SK-N-SH treated with all-trans-retinoic acid at 6 μM for 48 hours (cell line): ENCODE data around the gene PNPLA4.

ENCODE experiments used
- ATAC-seq: fragments of 200-7000 bp; cut with Tn5 transposase; 3 replicates; pipeline ENCODE4 v1.9.1; 2020; ENCODE audit warnings: mild to moderate bottlenecking, moderate library complexity
- ARNTL ChIP-seq: fragments of 450-650 bp; formaldehyde crosslinking; IDR thresholded peaks from 2 replicates; pipeline ENCODE4 v1.5.0; 2020; ENCODE audit warnings: low read depth, mild to moderate bottlenecking, moderate library complexity, borderline replicate concordance
- BACH2 ChIP-seq: fragments of 250-450 bp; sonication (Bioruptor Pico); IDR thresholded peaks from 2 replicates; pipeline ENCODE4 v1.9.0; 2021; ENCODE audit warnings: mild to moderate bottlenecking, borderline replicate concordance
- CSDC2 ChIP-seq: fragments of 250-450 bp; sonication (Bioruptor Pico); IDR thresholded peaks from 2 replicates; pipeline ENCODE4 v1.5.0; 2020; ENCODE audit warnings: mild to moderate bottlenecking, moderate library complexity
- ESRRG ChIP-seq: fragments of 250-450 bp; sonication (Bioruptor Pico); IDR thresholded peaks from 2 replicates; pipeline ENCODE4 v1.6.1; 2021; ENCODE audit warnings: mild to moderate bottlenecking
- GLIS3 ChIP-seq: fragments of 250-450 bp; sonication (Bioruptor Pico); IDR thresholded peaks from 2 replicates; pipeline ENCODE4 v1.5.0; 2020; ENCODE audit warnings: mild to moderate bottlenecking, moderate library complexity
- ISL1 ChIP-seq: fragments of 250-450 bp; sonication (Bioruptor Pico); IDR thresholded peaks from 2 replicates; pipeline ENCODE4 v2.1.2; 2022; ENCODE audit warnings: mild to moderate bottlenecking, moderate library complexity
- OSR1 ChIP-seq: fragments of 250-450 bp; sonication (Bioruptor Pico); IDR thresholded peaks from 2 replicates; pipeline ENCODE4 v1.8.0; 2022; ENCODE audit warnings: moderate library complexity, mild to moderate bottlenecking, inconsistent platforms
- POU6F1 ChIP-seq: fragments of 250-450 bp; sonication (Bioruptor Pico); IDR thresholded peaks from 2 replicates; pipeline ENCODE4 v1.8.0; 2021; ENCODE audit warnings: low read depth, mild to moderate bottlenecking, moderate library complexity, borderline replicate concordance
- PPARA ChIP-seq: fragments of 250-450 bp; sonication (Bioruptor Pico); IDR thresholded peaks from 2 replicates; pipeline ENCODE4 v1.5.0; 2020; ENCODE audit warnings: mild to moderate bottlenecking, borderline replicate concordance
- SNAI2 ChIP-seq: fragments of 250-450 bp; sonication (Bioruptor Pico); IDR thresholded peaks from 2 replicates; pipeline ENCODE4 v1.5.0; 2020; ENCODE audit warnings: mild to moderate bottlenecking, moderate library complexity
- TOX ChIP-seq: fragments of 250-450 bp; sonication (Bioruptor Pico); IDR thresholded peaks from 2 replicates; pipeline ENCODE4 v1.8.0; 2021; ENCODE audit warnings: mild to moderate bottlenecking, moderate library complexity, borderline replicate concordance
- ZC3H10 ChIP-seq: fragments of 250-450 bp; sonication (Bioruptor Pico); IDR thresholded peaks from 2 replicates; pipeline ENCODE4 v1.5.1; 2021; ENCODE audit warnings: mild to moderate bottlenecking, moderate library complexity
- ZFP3 ChIP-seq: fragments of 250-450 bp; sonication (Bioruptor Pico); IDR thresholded peaks from 2 replicates; pipeline ENCODE4 v1.5.0; 2020; ENCODE audit warnings: mild to moderate bottlenecking, moderate library complexity
- ZFP30 ChIP-seq: fragments of 450-650 bp; formaldehyde crosslinking; IDR thresholded peaks from 2 replicates; pipeline ENCODE4 v1.5.0; 2022; ENCODE audit warnings: mild to moderate bottlenecking, moderate library complexity
- ZNF565 ChIP-seq: fragments of 450-650 bp; formaldehyde crosslinking; conservative IDR thresholded peaks from 2 replicates; pipeline ENCODE4 v1.5.0; 2020; ENCODE audit warnings: low read depth, mild to moderate bottlenecking, moderate library complexity
- ZNF70 ChIP-seq: fragments of 450-650 bp; formaldehyde crosslinking; IDR thresholded peaks from 2 replicates; pipeline ENCODE4 v1.5.0; 2020; ENCODE audit warnings: mild to moderate bottlenecking, moderate library complexity
- ZNF8 ChIP-seq: fragments of 450-650 bp; formaldehyde crosslinking; IDR thresholded peaks from 2 replicates; pipeline ENCODE4 v1.5.0; 2020; ENCODE audit warnings: mild to moderate bottlenecking, moderate library complexity
- TF ChIP-seq, protein P1 (sequence below): fragments of 250-450 bp; sonication (Bioruptor Pico); IDR thresholded peaks from 2 replicates; pipeline ENCODE4 v1.5.1; 2021; ENCODE audit warnings: mild to moderate bottlenecking, moderate library complexity
- TF ChIP-seq, protein P2 (sequence below): fragments of 250-450 bp; sonication (Bioruptor Pico); IDR thresholded peaks from 2 replicates; pipeline ENCODE4 v1.8.0; 2020; ENCODE audit warnings: mild to moderate bottlenecking, moderate library complexity, borderline replicate concordance
- TF ChIP-seq, protein P3 (sequence below): fragments of 250-450 bp; sonication (Bioruptor Pico); IDR thresholded peaks from 2 replicates; pipeline ENCODE4 v1.5.0; 2020; ENCODE audit warnings: mild to moderate bottlenecking, moderate library complexity

The PNPLA4 gene

DNA sequence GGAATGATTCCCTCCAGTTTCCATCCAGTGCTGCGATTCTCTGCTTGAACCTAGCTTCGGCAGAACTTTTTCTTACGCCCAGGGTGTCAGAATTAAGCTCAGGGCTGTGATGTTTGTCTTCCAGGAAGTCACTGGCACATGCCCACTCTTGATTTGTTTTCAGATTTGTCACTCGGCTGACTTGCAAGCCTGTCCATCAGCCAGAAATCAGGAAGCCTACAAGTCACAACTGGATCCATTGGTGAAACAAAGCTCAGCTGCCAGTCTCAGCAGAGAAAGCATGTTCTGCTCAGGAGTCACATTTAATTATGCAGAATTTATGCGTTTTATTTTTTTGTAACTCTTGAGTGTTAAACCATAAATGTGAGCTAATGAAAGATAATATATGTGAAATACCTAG, 38.2 kb upstream of the PNPLA4 start:
- TF ChIP-seq POU6F1 (CRISPR knock-in tag) (no peak), ZFP30 (CRISPR knock-in tag) (no peak), BACH2 (no peak), GLIS3 (CRISPR knock-in tag) (no peak), TOX (CRISPR knock-in tag) (no peak), OSR1 (no peak), ZFP3 (CRISPR knock-in tag) (no peak), ESRRG (CRISPR knock-in tag) (no peak), ZNF565 (no peak), PPARA (CRISPR knock-in tag) (no peak), ZC3H10 (CRISPR knock-in tag) (no peak), ZNF8 (no peak), ISL1 (CRISPR knock-in tag) (no peak)
- TF ChIP-seq, protein P1, sequence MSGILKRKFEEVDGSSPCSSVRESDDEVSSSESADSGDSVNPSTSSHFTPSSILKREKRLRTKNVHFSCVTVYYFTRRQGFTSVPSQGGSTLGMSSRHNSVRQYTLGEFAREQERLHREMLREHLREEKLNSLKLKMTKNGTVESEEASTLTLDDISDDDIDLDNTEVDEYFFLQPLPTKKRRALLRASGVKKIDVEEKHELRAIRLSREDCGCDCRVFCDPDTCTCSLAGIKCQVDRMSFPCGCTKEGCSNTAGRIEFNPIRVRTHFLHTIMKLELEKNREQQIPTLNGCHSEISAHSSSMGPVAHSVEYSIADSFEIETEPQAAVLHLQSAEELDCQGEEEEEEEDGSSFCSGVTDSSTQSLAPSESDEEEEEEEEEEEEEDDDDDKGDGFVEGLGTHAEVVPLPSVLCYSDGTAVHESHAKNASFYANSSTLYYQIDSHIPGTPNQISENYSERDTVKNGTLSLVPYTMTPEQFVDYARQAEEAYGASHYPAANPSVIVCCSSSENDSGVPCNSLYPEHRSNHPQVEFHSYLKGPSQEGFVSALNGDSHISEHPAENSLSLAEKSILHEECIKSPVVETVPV (CRISPR knock-in tag), result no peak
- ATAC-seq, result no peak

DNA sequence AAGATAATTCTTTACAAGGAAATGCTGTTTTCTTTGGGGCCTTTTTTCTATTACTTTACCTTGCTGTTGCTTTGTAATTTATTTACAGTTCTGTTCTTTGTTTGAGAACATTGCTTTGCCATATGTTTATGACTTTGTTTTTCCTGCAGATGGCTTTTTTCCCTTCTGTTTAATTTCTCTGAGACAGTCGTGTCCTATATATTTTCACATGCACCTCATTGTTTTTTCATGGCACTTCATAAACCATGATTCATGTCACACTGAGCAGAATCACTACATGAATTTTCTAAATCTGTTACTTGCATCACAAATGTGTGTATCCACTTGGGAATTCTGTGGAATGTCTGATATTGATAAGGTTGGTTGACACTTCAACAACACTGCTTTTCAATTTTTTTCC, 33.0 kb upstream of the PNPLA4 start:
- TF ChIP-seq SNAI2 (CRISPR knock-in tag) (no peak), OSR1 (no peak), ZNF70 (no peak), BACH2 (no peak), PPARA (CRISPR knock-in tag) (no peak), ARNTL (CRISPR knock-in tag) (no peak), CSDC2 (CRISPR knock-in tag) (no peak), POU6F1 (CRISPR knock-in tag) (no peak), ZFP30 (CRISPR knock-in tag) (no peak), ZNF565 (no peak), ZC3H10 (CRISPR knock-in tag) (no peak)
- TF ChIP-seq, protein P1 (CRISPR knock-in tag), result no peak
- TF ChIP-seq, protein P2, sequence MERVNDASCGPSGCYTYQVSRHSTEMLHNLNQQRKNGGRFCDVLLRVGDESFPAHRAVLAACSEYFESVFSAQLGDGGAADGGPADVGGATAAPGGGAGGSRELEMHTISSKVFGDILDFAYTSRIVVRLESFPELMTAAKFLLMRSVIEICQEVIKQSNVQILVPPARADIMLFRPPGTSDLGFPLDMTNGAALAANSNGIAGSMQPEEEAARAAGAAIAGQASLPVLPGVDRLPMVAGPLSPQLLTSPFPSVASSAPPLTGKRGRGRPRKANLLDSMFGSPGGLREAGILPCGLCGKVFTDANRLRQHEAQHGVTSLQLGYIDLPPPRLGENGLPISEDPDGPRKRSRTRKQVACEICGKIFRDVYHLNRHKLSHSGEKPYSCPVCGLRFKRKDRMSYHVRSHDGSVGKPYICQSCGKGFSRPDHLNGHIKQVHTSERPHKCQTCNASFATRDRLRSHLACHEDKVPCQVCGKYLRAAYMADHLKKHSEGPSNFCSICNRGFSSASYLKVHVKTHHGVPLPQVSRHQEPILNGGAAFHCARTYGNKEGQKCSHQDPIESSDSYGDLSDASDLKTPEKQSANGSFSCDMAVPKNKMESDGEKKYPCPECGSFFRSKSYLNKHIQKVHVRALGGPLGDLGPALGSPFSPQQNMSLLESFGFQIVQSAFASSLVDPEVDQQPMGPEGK (CRISPR knock-in tag), result no peak
- TF ChIP-seq, protein P3, sequence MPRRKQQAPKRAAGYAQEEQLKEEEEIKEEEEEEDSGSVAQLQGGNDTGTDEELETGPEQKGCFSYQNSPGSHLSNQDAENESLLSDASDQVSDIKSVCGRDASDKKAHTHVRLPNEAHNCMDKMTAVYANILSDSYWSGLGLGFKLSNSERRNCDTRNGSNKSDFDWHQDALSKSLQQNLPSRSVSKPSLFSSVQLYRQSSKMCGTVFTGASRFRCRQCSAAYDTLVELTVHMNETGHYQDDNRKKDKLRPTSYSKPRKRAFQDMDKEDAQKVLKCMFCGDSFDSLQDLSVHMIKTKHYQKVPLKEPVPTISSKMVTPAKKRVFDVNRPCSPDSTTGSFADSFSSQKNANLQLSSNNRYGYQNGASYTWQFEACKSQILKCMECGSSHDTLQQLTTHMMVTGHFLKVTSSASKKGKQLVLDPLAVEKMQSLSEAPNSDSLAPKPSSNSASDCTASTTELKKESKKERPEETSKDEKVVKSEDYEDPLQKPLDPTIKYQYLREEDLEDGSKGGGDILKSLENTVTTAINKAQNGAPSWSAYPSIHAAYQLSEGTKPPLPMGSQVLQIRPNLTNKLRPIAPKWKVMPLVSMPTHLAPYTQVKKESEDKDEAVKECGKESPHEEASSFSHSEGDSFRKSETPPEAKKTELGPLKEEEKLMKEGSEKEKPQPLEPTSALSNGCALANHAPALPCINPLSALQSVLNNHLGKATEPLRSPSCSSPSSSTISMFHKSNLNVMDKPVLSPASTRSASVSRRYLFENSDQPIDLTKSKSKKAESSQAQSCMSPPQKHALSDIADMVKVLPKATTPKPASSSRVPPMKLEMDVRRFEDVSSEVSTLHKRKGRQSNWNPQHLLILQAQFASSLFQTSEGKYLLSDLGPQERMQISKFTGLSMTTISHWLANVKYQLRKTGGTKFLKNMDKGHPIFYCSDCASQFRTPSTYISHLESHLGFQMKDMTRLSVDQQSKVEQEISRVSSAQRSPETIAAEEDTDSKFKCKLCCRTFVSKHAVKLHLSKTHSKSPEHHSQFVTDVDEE (CRISPR knock-in tag), result no peak
- ATAC-seq, result no peak

- no peak for ATAC-seq
Measured at GRCh38 chrX:7953446-7953845, 26.2 kb upstream of the PNPLA4 start.

More at GRCh38 chrX:7953446-7953845, 26.2 kb upstream of the PNPLA4 start:
- TF ChIP-seq CSDC2 (CRISPR knock-in tag), result no peak
- no peak for TF ChIP-seq GLIS3 (CRISPR knock-in tag)
- no peak for TF ChIP-seq PPARA (CRISPR knock-in tag)
- TF ChIP-seq ZNF70, result no peak
- no peak for TF ChIP-seq ESRRG (CRISPR knock-in tag)
- TF ChIP-seq, protein P1 (CRISPR knock-in tag), result no peak
